ENCODE data around the gene SIDT2. TPM values are rescaled to one million over a fixed set of nuclear protein-coding genes. Genes with fewer than 3 reads are reported as not detected.

SIDT2 gene
- total and polyA plus RNA-seq, 2 of the 8 experiments (the other 6 are each of a cell fraction or from before 2014, with no cell fraction given), result 18.5 to 21.1 TPM

DNA sequence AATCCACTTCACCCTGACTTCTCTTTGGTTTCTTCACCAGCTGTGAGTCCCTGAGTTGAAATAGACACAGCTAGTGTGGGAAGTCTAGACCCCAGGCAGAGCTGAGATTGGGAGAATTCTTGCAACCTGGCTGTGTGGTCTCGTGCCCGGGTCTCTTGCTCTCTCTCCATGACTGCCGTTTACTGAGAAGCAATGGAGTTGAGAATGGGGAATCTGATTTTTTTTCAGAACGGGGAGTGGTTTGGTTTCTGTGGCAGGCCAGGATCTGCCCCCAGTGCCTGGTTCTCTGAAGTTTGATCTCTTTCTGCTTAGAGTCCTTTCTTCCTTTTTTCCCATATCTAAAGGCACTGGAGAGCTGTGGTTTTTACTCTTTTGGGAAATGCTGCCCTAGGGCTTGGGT lies 1.5 kb downstream of the SIDT2 start:
- H3K9me3 ChIP-seq (ENCODE audit: insufficient read depth in 2 of 2, low read depth in 1 of 2, low read length in 1 of 2), result no peaks in the 10 kb centered on the region
- no peak overlapping the region for H3K14ac ChIP-seq (ENCODE audit: insufficient read length)
- H3K18ac ChIP-seq (ENCODE audit: extremely low read depth, low read length), result no peak overlapping the region
- FAIRE-seq (no peak), DNase-seq (ENCODE audit: low read depth in 1 of 2, low spot score in 2 of 2) (no peak)
- H3K79me1 ChIP-seq (ENCODE audit: low read depth, low read length), result no peaks in the 10 kb centered on the region
- no peak overlapping the region for H4K8ac ChIP-seq (ENCODE audit: extremely low read depth, insufficient read depth, low read length)
- no peak overlapping the region for H2BK12ac ChIP-seq (ENCODE audit: low read depth, low read length)
- H2BK15ac ChIP-seq (ENCODE audit: low read length), result no peak overlapping the region
- H4K91ac ChIP-seq (replicated peaks; ENCODE audit: insufficient read length, low read length), result no peak overlapping the region
- POLR2A ChIA-PET (ENCODE audit: partially characterized antibody), result interaction anchor here (0.6 to 12.6 kb wide), 15 partner anchors 10 to 438 kb away, joined by 3 to 153 read pairs (median 4); partner anchors contain the start of genes PAFAH1B2, PCSK7 and TAGLN
- H2BK20ac ChIP-seq (ENCODE audit: low read length), result no peak overlapping the region
- H3K4me3 ChIP-seq (ENCODE audit: extremely low read depth in 1 of 4, insufficient read depth in 2 of 4, low read depth in 3 of 4, low read length in 4 of 4), result peak overlapping the region; percentile 79 to 89 (median 82); a peak in 5 of 8 replicates
- no peaks in the 10 kb centered on the region for H3K79me2 ChIP-seq (ENCODE audit: control insufficient read depth in 1 of 2, insufficient read depth in 2 of 2, low read length in 2 of 2)
- no peak overlapping the region for H3K4ac ChIP-seq (replicated peaks; ENCODE audit: insufficient read length, low read depth, low read length)
- H3K4me1 ChIP-seq (replicated peaks in 1 of 4; ENCODE audit: control insufficient read depth in 3 of 4, insufficient read depth in 4 of 4, low read length in 3 of 4), result peaks cover 6 to 16% (median 12%) of the 10 kb centered on the region in 4 experiments
- no peak overlapping the region for H3K23ac ChIP-seq (ENCODE audit: insufficient read length)
- H2BK120ac ChIP-seq (replicated peaks; ENCODE audit: low read depth, low read length), result no peak overlapping the region
- H2AFZ ChIP-seq (ENCODE audit: low read length), result no peak overlapping the region
- WGBS, 2 experiments (ENCODE audit: extremely low coverage in 1 of 2, insufficient coverage in 1 of 2, insufficient read length in 1 of 2, insufficient replicate concordance in 2 of 2, low coverage in 1 of 2, low lambda C conversion rate in 2 of 2, missing lambda C conversion rate in 1 of 2), result 81% methylated on average over 4 of the region's 4 CpGs; no CpG with 5 or more reads in 1 of the 2 experiments
- H3K4me2 ChIP-seq (ENCODE audit: insufficient read depth in 1 of 2, low read depth in 2 of 2, low read length in 2 of 2), result peak overlapping the region; percentile 87 to 96
- no peaks in the 10 kb centered on the region for H3K27me3 ChIP-seq (replicated peaks in 1 of 4; ENCODE audit: control insufficient read depth in 3 of 4, extremely low read depth in 1 of 4, insufficient read depth in 3 of 4, low read length in 3 of 4)
- H3K23me2 ChIP-seq (ENCODE audit: low read depth, low read length), result peaks cover 11% of the 10 kb centered on the region
- H3K56ac ChIP-seq (replicated peaks; ENCODE audit: insufficient read length, low read depth, low read length), result no peak overlapping the region
- no peak overlapping the region for H4K5ac ChIP-seq (ENCODE audit: insufficient read length, low read depth, low read length)
- H3K36me3 ChIP-seq (ENCODE audit: control insufficient read depth in 2 of 4, insufficient read depth in 4 of 4, low read length in 3 of 4), result peaks cover 0 to 6% (median 4%) of the 10 kb centered on the region in 4 experiments; a peak in 2 of 8 replicates
- H2BK5ac ChIP-seq (ENCODE audit: low read depth, low read length), result no peak overlapping the region
- no peak overlapping the region for H3K27ac ChIP-seq (ENCODE audit: low read depth, low read length)
- CTCF ChIA-PET (ENCODE audit: partially characterized antibody), result interaction anchor here (0.6 to 14.0 kb wide), 18 partner anchors 8 to 389 kb away, joined by 3 to 359 read pairs (median 5); partner anchors contain the start of genes APOA5, PCSK7, RNF214 and SIK3
- H4K20me1 ChIP-seq (replicated peaks in 1 of 2; ENCODE audit: control insufficient read depth in 1 of 2, insufficient read depth in 2 of 2, low read length in 2 of 2), result peaks cover 1 to 4% of the 10 kb centered on the region in 2 experiments
- no peak overlapping the region; a peak in 1 of 7 replicates for H3K9ac ChIP-seq (replicated peaks in 1 of 4; ENCODE audit: extremely low read depth in 1 of 4, low read depth in 3 of 4, low read length in 3 of 4)
- H2AK5ac ChIP-seq (ENCODE audit: low read depth, low read length), result no peak overlapping the region
- TF ChIP-seq RXRA (IDR thresholded peaks at IDR 0.05; ENCODE audit: insufficient read depth, low read depth, low read length) (no peak), TBP (IDR thresholded peaks at IDR 0.05; ENCODE audit: low read depth, low read length) (no peak), POLR2AphosphoS5 (IDR thresholded peaks at IDR 0.05; ENCODE audit: low read depth, low read length) (no peak), BACH1 (IDR thresholded peaks at IDR 0.05; ENCODE audit: low read length) (no peak), JUND (IDR thresholded peaks at IDR 0.05; ENCODE audit: low read length) (no peak), SP4 (IDR thresholded peaks at IDR 0.05; ENCODE audit: low read length) (no peak), TCF12 (IDR thresholded peaks at IDR 0.05; ENCODE audit: low read depth, low read length) (no peak), EP300 (IDR thresholded peaks at IDR 0.05; ENCODE audit: borderline replicate concordance in 1 of 2, low read depth in 2 of 2, low read length in 2 of 2) (no peak), CHD1 (IDR thresholded peaks at IDR 0.05; ENCODE audit: low read depth, low read length) (no peak), RBBP5 (IDR thresholded peaks at IDR 0.05; ENCODE audit: borderline replicate concordance, low read depth, low read length) (no peak), ZNF274 (IDR thresholded peaks at IDR 0.05; ENCODE audit: borderline replicate concordance, extremely low read depth, low read length) (no peak)
- TF ChIP-seq, protein P1, sequence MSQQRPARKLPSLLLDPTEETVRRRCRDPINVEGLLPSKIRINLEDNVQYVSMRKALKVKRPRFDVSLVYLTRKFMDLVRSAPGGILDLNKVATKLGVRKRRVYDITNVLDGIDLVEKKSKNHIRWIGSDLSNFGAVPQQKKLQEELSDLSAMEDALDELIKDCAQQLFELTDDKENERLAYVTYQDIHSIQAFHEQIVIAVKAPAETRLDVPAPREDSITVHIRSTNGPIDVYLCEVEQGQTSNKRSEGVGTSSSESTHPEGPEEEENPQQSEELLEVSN (IDR thresholded peaks at IDR 0.05), result no peak
- TF ChIP-seq, protein P2, sequence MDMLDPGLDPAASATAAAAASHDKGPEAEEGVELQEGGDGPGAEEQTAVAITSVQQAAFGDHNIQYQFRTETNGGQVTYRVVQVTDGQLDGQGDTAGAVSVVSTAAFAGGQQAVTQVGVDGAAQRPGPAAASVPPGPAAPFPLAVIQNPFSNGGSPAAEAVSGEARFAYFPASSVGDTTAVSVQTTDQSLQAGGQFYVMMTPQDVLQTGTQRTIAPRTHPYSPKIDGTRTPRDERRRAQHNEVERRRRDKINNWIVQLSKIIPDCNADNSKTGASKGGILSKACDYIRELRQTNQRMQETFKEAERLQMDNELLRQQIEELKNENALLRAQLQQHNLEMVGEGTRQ (IDR thresholded peaks at IDR 0.05; ENCODE audit: low read length), result no peak

Data from H1 (cell line).